ENCODE results near the gene KIAA1671. TPM values are rescaled to one million over a fixed set of nuclear protein-coding genes. Genes with fewer than 3 reads are reported as not detected.

The KIAA1671 gene
- total and polyA plus RNA-seq, 2 donors (not counting 1 experiment from before 2014, with no cell fraction given) = 0.01 to 0.02 TPM

GRCh38 chr22:25205847-25206246 is 253.3 kb downstream of the KIAA1671 start:
- Mint-ChIP-seq H3K4me1 (no peaks in the 10 kb centered on the region), H3K27me3 (peaks cover 9% of the 10 kb centered on the region), H3K9me3 (ENCODE audit: insufficient read depth) (no peaks in the 10 kb centered on the region), H3K4me3 (no peak overlapping the region), H3K27ac (no peak overlapping the region)
- Histone ChIP-seq H3K9ac (ENCODE audit: low read length) (no peak overlapping the region), H4K20me1 (ENCODE audit: control insufficient read depth, insufficient read depth, low read length, poor library complexity, severe bottlenecking) (no peaks in the 10 kb centered on the region), H3K36me3 (replicated peaks in 1 of 2; ENCODE audit: control extremely low read depth in 1 of 2, control insufficient read depth in 1 of 2, extremely low read depth in 1 of 2, insufficient read depth in 2 of 2, low read length in 1 of 2) (no peaks in the 10 kb centered on the region), H3K4me2 (replicated peaks; ENCODE audit: low read depth, low read length, poor library complexity, severe bottlenecking) (no peak overlapping the region), H3K4me1 (ENCODE audit: control insufficient read depth in 2 of 2, insufficient read depth in 2 of 2, low read length in 2 of 2) (no peaks in the 10 kb centered on the region), H3K4me3 (ENCODE audit: control extremely low read depth in 1 of 5, extremely low read depth in 1 of 5, insufficient read depth in 1 of 5, low read depth in 2 of 5, low read length in 4 of 5) (no peak overlapping the region), H3K79me2 (ENCODE audit: control insufficient read depth, insufficient read depth, low read length) (no peaks in the 10 kb centered on the region), H3K9me3 (ENCODE audit: control extremely low read depth in 1 of 3, control insufficient read depth in 2 of 3, insufficient read depth in 1 of 3, low read length in 2 of 3) (peaks cover 0 to 2% (median 0%) of the 10 kb centered on the region in 3 donors), H3K27me3 (replicated peaks in 1 of 4; ENCODE audit: control extremely low read depth in 1 of 4, control insufficient read depth in 3 of 4, insufficient read depth in 4 of 4, low read length in 3 of 4) (peaks cover 0 to 3% (median 0%) of the 10 kb centered on the region in 4 experiments), H2AFZ (ENCODE audit: insufficient read depth, low read depth, low read length, poor library complexity, severe bottlenecking) (no peak overlapping the region), H3K27ac (ENCODE audit: low read length in 2 of 2) (no peak overlapping the region)
- TF ChIP-seq CTCF (IDR thresholded peaks at IDR 0.05) (no peak), EZH2 (IDR thresholded peaks at IDR 0.05; ENCODE audit: borderline replicate concordance, insufficient read depth, low read depth, low read length, poor library complexity, severe bottlenecking) (no peak)
- CTCF ChIA-PET = no interaction called here
- POLR2A ChIA-PET = no interaction called here
- DNase-seq (no peak), ATAC-seq (ENCODE audit: low read depth) (no peak)
- WGBS (ENCODE audit: insufficient coverage) = no CpG with 5 or more reads among the region's 1 CpG
- intact Hi-C loops (cut with micrococcal nuclease) = no loop called here

GRCh38 chr22:25206998-25207397 is 254.5 kb downstream of the KIAA1671 start:
- peaks cover 0 to 3% (median 0%) of the 10 kb centered on the region in 4 experiments for H3K27me3 ChIP-seq (replicated peaks in 1 of 4; ENCODE audit: control extremely low read depth in 1 of 4, control insufficient read depth in 3 of 4, insufficient read depth in 4 of 4, low read length in 3 of 4)
- peaks cover 12% of the 10 kb centered on the region for H3K27me3 Mint-ChIP-seq
- H3K4me1 ChIP-seq (ENCODE audit: control insufficient read depth in 2 of 2, insufficient read depth in 2 of 2, low read length in 2 of 2) = no peaks in the 10 kb centered on the region
- H3K9me3 Mint-ChIP-seq (ENCODE audit: insufficient read depth) = no peaks in the 10 kb centered on the region
- H4K20me1 ChIP-seq (ENCODE audit: control insufficient read depth, insufficient read depth, low read length, poor library complexity, severe bottlenecking) = no peaks in the 10 kb centered on the region
- no peak for ATAC-seq (ENCODE audit: low read depth)
- intact Hi-C loops (cut with micrococcal nuclease) = no loop called here
- DNase-seq = no peak
- H3K27ac ChIP-seq (ENCODE audit: low read length in 2 of 2) = no peak overlapping the region
- no peak overlapping the region for H3K27ac Mint-ChIP-seq
- peaks cover 0 to 2% (median 0%) of the 10 kb centered on the region in 3 donors for H3K9me3 ChIP-seq (ENCODE audit: control extremely low read depth in 1 of 3, control insufficient read depth in 2 of 3, insufficient read depth in 1 of 3, low read length in 2 of 3)
- H3K4me1 Mint-ChIP-seq = no peaks in the 10 kb centered on the region
- WGBS (ENCODE audit: insufficient coverage) = 90% methylated on average over 21 of the region's 21 CpGs
- ChIA-PET POLR2A (no interaction called here), CTCF (no interaction called here)
- H3K4me3 ChIP-seq (ENCODE audit: control extremely low read depth in 1 of 5, extremely low read depth in 1 of 5, insufficient read depth in 1 of 5, low read depth in 2 of 5, low read length in 4 of 5) = no peak overlapping the region
- no peaks in the 10 kb centered on the region for H3K36me3 ChIP-seq (replicated peaks in 1 of 2; ENCODE audit: control extremely low read depth in 1 of 2, control insufficient read depth in 1 of 2, extremely low read depth in 1 of 2, insufficient read depth in 2 of 2, low read length in 1 of 2)
- H3K4me2 ChIP-seq (replicated peaks; ENCODE audit: low read depth, low read length, poor library complexity, severe bottlenecking) = no peak overlapping the region
- H2AFZ ChIP-seq (ENCODE audit: insufficient read depth, low read depth, low read length, poor library complexity, severe bottlenecking) = no peak overlapping the region
- H3K9ac ChIP-seq (ENCODE audit: low read length) = no peak overlapping the region
- TF ChIP-seq EZH2 (IDR thresholded peaks at IDR 0.05; ENCODE audit: borderline replicate concordance, insufficient read depth, low read depth, low read length, poor library complexity, severe bottlenecking) = no peak
- TF ChIP-seq CTCF (IDR thresholded peaks at IDR 0.05) = no peak
- H3K4me3 Mint-ChIP-seq = no peak overlapping the region
- H3K79me2 ChIP-seq (ENCODE audit: control insufficient read depth, insufficient read depth, low read length) = no peaks in the 10 kb centered on the region
